GM19468 (cell line): ENCODE results near the gene C10orf120.

Experiments
- ATAC-seq: cut with Tn5 transposase; IDR thresholded peaks from one replicate; pipeline ENCODE4 v1.9.1; 2021; ENCODE audit warnings: mild to moderate bottlenecking, moderate library complexity, moderate number of reproducible peaks; ENCODE audit not compliant: unreplicated experiment; ENCODE audit errors: extremely low read depth

C10orf120 gene

GRCh38 chr10:122664501-122664900 lies 35.1 kb downstream of the C10orf120 start:
- ATAC-seq = no peak

- no peak for ATAC-seq
These were observed 36.0 kb downstream of the C10orf120 start for GRCh38 chr10:122663516-122664130.

GRCh38 chr10:122662231-122662630 lies 37.4 kb downstream of the C10orf120 start:
- ATAC-seq = no peak

GRCh38 chr10:122660696-122661095 lies 39.0 kb downstream of the C10orf120 start:
- no peak for ATAC-seq

- ATAC-seq = no peak
These were observed 40.0 kb downstream of the C10orf120 start for GRCh38 chr10:122659651-122660050.

- ATAC-seq = no peak
These were observed 40.5 kb downstream of the C10orf120 start for GRCh38 chr10:122659126-122659525.

- no peak for ATAC-seq
These were observed 41.1 kb downstream of the C10orf120 start for GRCh38 chr10:122658356-122659049.

- no peak for ATAC-seq
These were observed 41.9 kb downstream of the C10orf120 start for GRCh38 chr10:122657729-122658128.

GRCh38 chr10:122657255-122657654 lies 42.4 kb downstream of the C10orf120 start:
- ATAC-seq = no peak

- ATAC-seq = no peak
These were observed 42.9 kb downstream of the C10orf120 start for GRCh38 chr10:122656741-122657140.

- no peak for ATAC-seq
These were observed 43.3 kb downstream of the C10orf120 start for GRCh38 chr10:122656308-122656705.

- ATAC-seq = no peak
These were observed 43.9 kb downstream of the C10orf120 start for GRCh38 chr10:122655524-122656307.

- ATAC-seq = no peak
These were observed 49.3 kb downstream of the C10orf120 start for GRCh38 chr10:122650331-122650730.

GRCh38 chr10:122649903-122650302 lies 49.7 kb downstream of the C10orf120 start:
- ATAC-seq = no peak

- no peak for ATAC-seq
These were observed 50.8 kb downstream of the C10orf120 start for GRCh38 chr10:122648599-122649428.
